ENCODE measurements around the gene NPTN. TPM values are rescaled to one million over a fixed set of nuclear protein-coding genes. Genes with fewer than 3 reads are reported as not detected.

NPTN gene
- 10 to 100 TPM; 66.6 to 94.3 (median 88.8) TPM for total RNA-seq

DNA sequence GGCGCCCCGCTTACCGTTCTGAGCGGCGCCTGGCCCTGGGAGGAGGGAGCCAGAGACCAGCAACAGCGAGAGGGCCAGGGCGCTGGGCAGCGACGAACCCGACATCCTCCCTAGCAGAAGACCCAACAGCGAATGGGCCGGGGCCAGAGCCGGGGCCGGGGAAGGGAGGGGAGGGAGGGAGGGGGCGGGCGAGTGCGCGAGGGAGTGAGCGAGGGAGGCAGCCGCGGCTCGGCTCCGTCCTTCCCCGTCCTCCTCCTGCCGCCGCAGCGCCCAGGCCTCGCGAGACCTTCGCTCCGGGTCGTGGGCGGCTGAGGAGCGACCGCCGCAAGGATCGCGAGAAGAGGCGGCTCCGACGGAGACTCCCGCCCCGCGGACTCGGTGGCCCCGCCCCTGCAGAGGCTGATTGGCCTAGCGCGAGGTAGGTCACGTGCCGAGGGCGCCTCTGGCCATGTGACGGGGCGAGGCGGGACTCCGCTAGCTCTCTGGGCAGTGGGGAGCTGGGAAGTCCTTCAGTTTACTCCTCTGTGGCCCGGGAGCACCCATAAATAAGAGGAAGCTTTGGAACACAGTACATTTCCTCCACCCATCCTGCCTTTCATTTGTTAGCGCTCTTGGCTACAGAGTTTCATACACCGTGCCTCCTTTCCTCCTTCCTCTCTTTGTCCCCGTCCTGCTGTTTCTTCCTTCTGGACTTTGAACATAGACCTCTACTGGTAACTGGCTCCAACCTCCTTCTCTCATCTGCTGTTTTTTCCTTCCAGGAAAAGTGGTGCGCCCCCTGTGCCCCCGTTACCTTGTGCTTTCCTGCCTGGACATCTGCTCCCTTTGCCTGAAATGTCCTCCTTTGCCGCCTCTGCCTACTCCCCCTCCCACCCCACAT, at the start of gene NPTN:
Gene NPTN, minus strand, starts transcription at position 279 of the 880 bp plus-strand sequence. Its CDS starts 174 bp downstream, at position 105.
- ATAC-seq (ENCODE audit: low FRiP score) (peak; percentile 94), DNase-seq (ENCODE audit: low spot score) (peak; percentile 91)
- TF ChIP-seq, protein P1, sequence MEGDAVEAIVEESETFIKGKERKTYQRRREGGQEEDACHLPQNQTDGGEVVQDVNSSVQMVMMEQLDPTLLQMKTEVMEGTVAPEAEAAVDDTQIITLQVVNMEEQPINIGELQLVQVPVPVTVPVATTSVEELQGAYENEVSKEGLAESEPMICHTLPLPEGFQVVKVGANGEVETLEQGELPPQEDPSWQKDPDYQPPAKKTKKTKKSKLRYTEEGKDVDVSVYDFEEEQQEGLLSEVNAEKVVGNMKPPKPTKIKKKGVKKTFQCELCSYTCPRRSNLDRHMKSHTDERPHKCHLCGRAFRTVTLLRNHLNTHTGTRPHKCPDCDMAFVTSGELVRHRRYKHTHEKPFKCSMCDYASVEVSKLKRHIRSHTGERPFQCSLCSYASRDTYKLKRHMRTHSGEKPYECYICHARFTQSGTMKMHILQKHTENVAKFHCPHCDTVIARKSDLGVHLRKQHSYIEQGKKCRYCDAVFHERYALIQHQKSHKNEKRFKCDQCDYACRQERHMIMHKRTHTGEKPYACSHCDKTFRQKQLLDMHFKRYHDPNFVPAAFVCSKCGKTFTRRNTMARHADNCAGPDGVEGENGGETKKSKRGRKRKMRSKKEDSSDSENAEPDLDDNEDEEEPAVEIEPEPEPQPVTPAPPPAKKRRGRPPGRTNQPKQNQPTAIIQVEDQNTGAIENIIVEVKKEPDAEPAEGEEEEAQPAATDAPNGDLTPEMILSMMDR (IDR thresholded peaks at IDR 0.05): no peak

DNA sequence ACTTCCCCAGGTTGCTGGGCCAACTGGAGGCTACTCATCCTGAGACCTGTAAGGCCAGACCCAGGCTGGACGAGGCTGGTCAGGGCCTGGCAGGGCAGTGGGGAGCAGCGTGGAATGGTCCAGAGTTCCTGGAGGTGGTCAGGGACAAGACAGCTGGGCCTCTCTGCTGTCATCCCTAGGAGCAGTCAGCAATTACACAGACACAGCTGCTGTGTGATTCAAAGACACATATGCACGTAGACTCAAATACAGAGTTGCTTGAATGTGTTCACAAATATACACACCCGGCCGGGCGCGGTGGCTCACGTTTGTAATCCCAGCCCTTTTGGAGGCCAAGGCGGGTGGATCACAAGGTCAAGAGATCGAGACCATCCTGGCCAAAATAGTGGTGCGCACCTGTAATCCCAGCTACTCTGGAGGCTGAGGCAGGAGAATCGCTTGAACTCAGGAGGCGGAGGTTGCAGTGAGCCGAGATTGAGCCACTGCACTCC, 49.5 kb upstream of the NPTN start:
- TF ChIP-seq, protein P1 (IDR thresholded peaks at IDR 0.05): no peak
- no peak for DNase-seq (ENCODE audit: low spot score)

GRCh38 chr15:73681856-73682599, 48.8 kb upstream of the NPTN start:
- DNase-seq (ENCODE audit: low spot score): no peak
- no peak for ATAC-seq (ENCODE audit: low FRiP score)
- TF ChIP-seq, protein P1 (IDR thresholded peaks at IDR 0.05): no peak

More for the DNA sequence above, 49.5 kb upstream of the NPTN start:
- ATAC-seq (ENCODE audit: low FRiP score): no peak

DNA sequence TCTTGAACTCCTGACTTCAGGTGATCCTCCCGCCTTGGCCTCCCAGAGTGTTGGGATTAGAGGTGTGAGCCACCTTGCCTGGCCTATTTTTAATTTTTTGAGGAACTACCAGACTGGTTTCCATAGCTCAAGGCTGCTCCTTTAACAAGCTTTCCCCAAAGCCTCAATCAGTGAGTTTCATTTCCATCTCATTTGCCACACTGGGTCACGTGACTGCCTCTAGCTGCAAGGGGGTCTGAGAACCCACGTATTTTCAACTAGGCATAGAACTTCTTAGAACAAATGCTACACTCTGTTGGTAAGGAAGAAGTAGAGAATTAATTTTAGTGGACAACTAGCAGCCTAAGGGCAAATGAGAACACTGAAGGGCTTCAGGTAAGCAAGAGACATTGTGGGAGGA, 47.9 kb upstream of the NPTN start:
- ATAC-seq (ENCODE audit: low FRiP score) (no peak), DNase-seq (ENCODE audit: low spot score) (no peak)
- TF ChIP-seq, protein P1 (IDR thresholded peaks at IDR 0.05): no peak

GRCh38 chr15:73680549-73680948, 47.4 kb upstream of the NPTN start:
- TF ChIP-seq, protein P1 (IDR thresholded peaks at IDR 0.05): no peak
- DNase-seq (ENCODE audit: low spot score): no peak
- ATAC-seq (ENCODE audit: low FRiP score): no peak

DNA sequence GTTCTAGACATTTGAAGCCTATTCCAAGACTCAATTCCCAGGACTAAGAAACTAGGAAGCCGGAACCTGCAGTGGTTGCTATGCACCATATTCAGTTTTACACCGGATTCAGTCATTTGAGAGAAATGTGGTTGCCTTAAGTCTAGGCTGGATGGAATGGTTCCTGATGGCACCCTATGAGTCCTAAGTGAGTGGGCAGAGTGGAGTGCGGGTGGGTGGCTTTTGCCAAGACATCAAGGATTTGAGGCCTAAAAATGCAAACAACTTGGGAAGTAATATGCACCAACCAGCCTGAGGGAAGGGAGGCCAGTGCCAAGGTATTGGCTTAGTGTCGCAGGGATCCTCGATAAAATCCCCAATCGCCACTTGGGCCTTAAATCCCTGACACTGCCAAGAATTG, 46.8 kb upstream of the NPTN start:
- ATAC-seq (ENCODE audit: low FRiP score) (no peak), DNase-seq (ENCODE audit: low spot score) (no peak)
- TF ChIP-seq, protein P1 (IDR thresholded peaks at IDR 0.05): no peak
